Measurements from ENCODE around the gene PARD3.

DNA sequence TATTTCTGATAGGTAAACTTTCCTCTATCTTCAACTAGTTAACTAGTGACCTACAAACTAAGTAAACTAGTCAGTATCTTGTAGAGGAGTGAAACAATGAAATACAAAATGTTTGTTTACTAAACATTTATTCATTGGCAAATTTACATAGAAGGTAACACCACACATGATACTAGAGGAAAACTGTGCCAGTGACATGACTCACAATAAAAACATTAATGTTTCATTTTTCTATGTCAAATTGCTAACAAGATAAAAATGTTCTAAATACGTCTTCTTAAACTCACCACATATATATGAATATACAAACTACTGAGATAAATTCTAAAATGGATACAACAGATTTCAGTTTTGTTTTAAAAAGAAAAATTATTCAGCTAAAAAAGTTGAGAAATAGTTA, 471.3 kb downstream of the PARD3 start:
- TF ChIP-seq, protein P1, sequence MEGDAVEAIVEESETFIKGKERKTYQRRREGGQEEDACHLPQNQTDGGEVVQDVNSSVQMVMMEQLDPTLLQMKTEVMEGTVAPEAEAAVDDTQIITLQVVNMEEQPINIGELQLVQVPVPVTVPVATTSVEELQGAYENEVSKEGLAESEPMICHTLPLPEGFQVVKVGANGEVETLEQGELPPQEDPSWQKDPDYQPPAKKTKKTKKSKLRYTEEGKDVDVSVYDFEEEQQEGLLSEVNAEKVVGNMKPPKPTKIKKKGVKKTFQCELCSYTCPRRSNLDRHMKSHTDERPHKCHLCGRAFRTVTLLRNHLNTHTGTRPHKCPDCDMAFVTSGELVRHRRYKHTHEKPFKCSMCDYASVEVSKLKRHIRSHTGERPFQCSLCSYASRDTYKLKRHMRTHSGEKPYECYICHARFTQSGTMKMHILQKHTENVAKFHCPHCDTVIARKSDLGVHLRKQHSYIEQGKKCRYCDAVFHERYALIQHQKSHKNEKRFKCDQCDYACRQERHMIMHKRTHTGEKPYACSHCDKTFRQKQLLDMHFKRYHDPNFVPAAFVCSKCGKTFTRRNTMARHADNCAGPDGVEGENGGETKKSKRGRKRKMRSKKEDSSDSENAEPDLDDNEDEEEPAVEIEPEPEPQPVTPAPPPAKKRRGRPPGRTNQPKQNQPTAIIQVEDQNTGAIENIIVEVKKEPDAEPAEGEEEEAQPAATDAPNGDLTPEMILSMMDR (IDR thresholded peaks at IDR 0.05): no peak
- TF ChIP-seq POLR2A (IDR thresholded peaks at IDR 0.05): no peak
- TF ChIP-seq EP300 (IDR thresholded peaks at IDR 0.05): no peak
- no peak for TF ChIP-seq POLR2AphosphoS5 (IDR thresholded peaks at IDR 0.05)
